Activated CD4-positive, CD25-positive, alpha-beta regulatory T cell treated with anti-CD3 and anti-CD28 coated beads, Interleukin-2, amount 50 U/mL, for 72 hours (primary cell): ENCODE data around the gene KPTN.
A peak's percentile ranks its signal among the peaks of the same experiment; 100 is the strongest.

ENCODE experiments used
- DNase-seq: peaks from one replicate; pipeline ENCODE4 v3.0.0; 2021

Gene KPTN

GRCh38 chr19:47464675-47465419 is 19.2 kb downstream of the KPTN start:
- DNase-seq: no peak

- DNase-seq: no peak
These were observed 22.1 kb downstream of the KPTN start for GRCh38 chr19:47461876-47462275.

- no peak for DNase-seq
These were observed 24.5 kb downstream of the KPTN start for GRCh38 chr19:47459477-47459876.

GRCh38 chr19:47458672-47459071 is 25.3 kb downstream of the KPTN start:
- DNase-seq: no peak

- DNase-seq: no peak
These were observed 27.1 kb downstream of the KPTN start for GRCh38 chr19:47456721-47457474.

GRCh38 chr19:47450478-47450877 is 33.5 kb downstream of the KPTN start:
- no peak for DNase-seq

GRCh38 chr19:47448360-47448727 is 35.7 kb downstream of the KPTN start:
- no peak for DNase-seq

GRCh38 chr19:47447470-47448359 is 36.3 kb downstream of the KPTN start:
- DNase-seq: peak; percentile 74

GRCh38 chr19:47446534-47447469 is 37.2 kb downstream of the KPTN start:
- no peak for DNase-seq

GRCh38 chr19:47445937-47446402 is 38.0 kb downstream of the KPTN start:
- DNase-seq: peak; percentile 63

GRCh38 chr19:47445527-47445926 is 38.5 kb downstream of the KPTN start:
- DNase-seq: no peak

GRCh38 chr19:47444388-47444821 is 39.6 kb downstream of the KPTN start:
- DNase-seq: no peak

- no peak for DNase-seq
These were observed 40.7 kb downstream of the KPTN start for GRCh38 chr19:47443331-47443730.

- no peak for DNase-seq
These were observed 45.2 kb downstream of the KPTN start for GRCh38 chr19:47438793-47439220.

GRCh38 chr19:47437500-47437899 is 46.5 kb downstream of the KPTN start:
- DNase-seq: no peak

GRCh38 chr19:47436712-47437401 is 47.2 kb downstream of the KPTN start:
- peak; percentile 89 for DNase-seq

GRCh38 chr19:47435883-47436417 is 48.1 kb downstream of the KPTN start:
- no peak for DNase-seq

- no peak for DNase-seq
These were observed 48.8 kb downstream of the KPTN start for GRCh38 chr19:47435196-47435595.

GRCh38 chr19:47434088-47434487 is 49.9 kb downstream of the KPTN start:
- DNase-seq: no peak

- DNase-seq: no peak
These were observed 50.9 kb downstream of the KPTN start for GRCh38 chr19:47433121-47433520.

- DNase-seq: no peak
These were observed 51.5 kb downstream of the KPTN start for GRCh38 chr19:47432499-47432898.
